Measurements from ENCODE around the gene DOCK9.
"Not testable (repeated sequence)": the region's sequence is repeated elsewhere in the genome, so short reads cannot be mapped to it uniquely, and the experiment has no call there.

The DOCK9 gene

DNA sequence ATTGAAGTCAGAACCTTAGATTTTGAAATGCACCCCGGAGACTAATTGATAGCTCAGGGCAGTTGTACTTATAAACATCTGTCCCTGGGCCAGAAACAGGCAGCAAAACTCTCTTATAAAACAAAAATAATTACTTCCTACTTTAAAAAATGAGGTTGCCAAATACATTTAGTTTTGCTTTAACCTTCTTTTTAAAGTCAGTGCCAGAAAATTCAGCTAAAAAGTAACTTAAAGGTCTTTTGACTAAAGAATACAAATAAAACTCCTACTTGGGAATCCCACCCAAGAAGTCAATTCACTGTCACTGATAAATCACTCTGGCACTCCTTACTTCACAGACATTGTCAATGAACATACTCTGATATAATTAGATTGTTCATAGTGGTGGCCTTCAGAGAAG, 60.7 kb downstream of the DOCK9 start:
- no peak for DNase-seq (ENCODE audit: low read depth)

- no peak for DNase-seq (ENCODE audit: low read depth)
These were observed 61.5 kb downstream of the DOCK9 start for GRCh38 chr13:98916403-98916802.

- DNase-seq (ENCODE audit: low read depth) = no peak
These were observed 61.9 kb downstream of the DOCK9 start for GRCh38 chr13:98915981-98916380.

- DNase-seq (ENCODE audit: low read depth) = no peak
These were observed 62.3 kb downstream of the DOCK9 start for GRCh38 chr13:98915563-98915962.

GRCh38 chr13:98913741-98914140, 64.1 kb downstream of the DOCK9 start:
- DNase-seq (ENCODE audit: low read depth) = no peak

DNA sequence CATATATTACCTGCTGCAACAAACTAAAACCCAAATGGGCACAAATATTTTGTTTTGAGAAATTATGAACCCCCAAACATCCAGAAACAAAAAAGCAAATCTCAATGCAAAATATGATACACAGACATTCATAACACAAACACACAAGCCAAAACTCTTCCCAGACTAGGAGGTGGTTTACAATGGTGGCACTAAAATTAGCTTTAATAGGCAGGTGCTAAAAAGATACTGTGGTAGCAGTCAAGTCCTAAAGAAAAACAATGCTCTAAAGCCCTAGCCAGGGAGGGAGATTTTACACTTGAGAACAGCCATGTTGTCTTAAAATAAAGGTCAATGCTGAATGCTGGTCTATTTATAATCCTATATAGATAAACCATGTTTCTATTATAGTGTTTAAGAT, 65.0 kb downstream of the DOCK9 start:
- DNase-seq (ENCODE audit: low read depth) = no peak

GRCh38 chr13:98910501-98910951, 67.3 kb downstream of the DOCK9 start:
- no peak for DNase-seq (ENCODE audit: low read depth)

DNA sequence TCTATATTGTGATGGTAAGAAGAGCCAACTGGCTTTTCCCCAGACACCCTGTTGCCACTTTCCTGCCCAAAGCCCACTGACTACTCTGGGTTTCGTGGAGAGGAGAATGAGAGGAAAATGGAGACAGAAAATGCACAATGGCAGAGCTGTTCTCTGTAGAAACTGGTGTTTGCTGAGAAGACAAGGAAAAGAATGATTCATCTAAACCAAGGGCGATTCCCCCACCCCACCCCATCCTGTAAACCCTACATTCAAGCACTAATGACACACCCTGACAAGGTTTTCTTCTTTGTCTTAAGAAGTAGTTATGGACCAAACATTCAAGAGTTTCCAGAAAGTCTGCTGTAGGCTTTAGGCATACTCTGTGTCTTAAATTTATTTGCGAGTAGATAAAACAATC, 68.8 kb downstream of the DOCK9 start:
- no peak for DNase-seq (ENCODE audit: low read depth)

- DNase-seq (ENCODE audit: low read depth) = no peak
These were observed 70.9 kb downstream of the DOCK9 start for GRCh38 chr13:98906746-98907502.

DNA sequence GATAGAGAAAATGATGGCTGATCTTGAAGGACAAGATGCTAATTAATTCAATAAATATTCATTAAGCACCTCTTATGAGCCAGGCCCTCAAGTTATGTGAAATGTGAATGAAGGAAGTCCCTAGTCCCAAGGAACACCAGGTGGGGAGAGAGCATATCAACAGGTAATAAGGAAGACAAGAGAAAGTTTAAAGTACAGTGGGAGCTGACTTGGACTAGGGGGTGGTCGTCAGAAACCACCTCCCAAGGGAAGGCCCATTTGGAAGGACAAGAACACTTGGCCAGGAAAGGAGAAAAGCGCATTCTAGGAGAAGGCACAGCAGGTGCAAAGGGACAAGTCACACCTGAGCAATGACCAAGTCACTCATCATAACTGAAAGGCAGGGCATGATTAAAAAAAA, 72.7 kb downstream of the DOCK9 start:
- DNase-seq (ENCODE audit: low read depth) = no peak

- no peak for DNase-seq (ENCODE audit: low read depth)
These were observed 77.4 kb downstream of the DOCK9 start for GRCh38 chr13:98900442-98900841.

- DNase-seq (ENCODE audit: low read depth) = no peak
These were observed 80.2 kb downstream of the DOCK9 start for GRCh38 chr13:98897706-98898105.

DNA sequence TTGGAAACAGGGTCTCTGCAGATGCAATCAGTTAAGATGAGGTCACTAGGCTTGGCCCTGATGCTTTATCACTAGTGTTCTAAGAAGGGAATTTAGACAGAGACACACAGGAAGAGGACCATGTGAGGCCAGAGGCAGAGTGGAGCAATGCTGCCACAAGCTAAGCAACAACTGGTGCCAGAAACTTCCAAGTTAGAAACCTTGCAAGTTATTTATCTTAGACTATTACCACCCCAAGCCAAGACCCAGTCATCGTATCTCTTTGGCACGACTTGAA, 81.1 kb downstream of the DOCK9 start:
- DNase-seq (ENCODE audit: low read depth) = no peak

GRCh38 chr13:98896083-98896867, 81.6 kb downstream of the DOCK9 start:
- no peak for DNase-seq (ENCODE audit: low read depth)

DNA sequence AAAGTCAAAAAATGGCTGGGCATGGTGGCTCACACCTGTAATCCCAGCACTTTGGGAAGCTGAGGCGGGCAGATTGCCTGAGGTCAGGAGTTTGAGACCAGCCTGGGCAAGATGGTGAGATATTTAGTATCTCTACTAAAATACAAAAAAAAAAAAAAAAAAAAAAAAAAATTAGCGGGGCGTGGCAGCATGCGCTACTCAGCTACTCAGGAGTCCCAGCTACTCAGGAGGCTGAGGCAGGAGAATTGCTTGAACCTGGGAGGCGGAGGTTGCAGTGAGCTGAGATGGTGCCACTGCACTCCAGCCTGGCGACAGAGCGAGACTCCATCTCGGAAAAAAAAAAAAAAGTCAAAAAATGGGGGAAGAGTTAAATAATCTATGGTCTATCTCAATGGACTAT, 83.0 kb downstream of the DOCK9 start:
- not testable (repeated sequence) for DNase-seq (ENCODE audit: low read depth)

- DNase-seq (ENCODE audit: low read depth) = no peak
These were observed 84.5 kb downstream of the DOCK9 start for GRCh38 chr13:98893371-98893770.

GRCh38 chr13:98892821-98893220, 85.0 kb downstream of the DOCK9 start:
- no peak for DNase-seq (ENCODE audit: low read depth)

GRCh38 chr13:98892077-98892476, 85.8 kb downstream of the DOCK9 start:
- DNase-seq (ENCODE audit: low read depth) = no peak

- no peak for DNase-seq (ENCODE audit: low read depth)
These were observed 86.9 kb downstream of the DOCK9 start for GRCh38 chr13:98890925-98891324.

DNA sequence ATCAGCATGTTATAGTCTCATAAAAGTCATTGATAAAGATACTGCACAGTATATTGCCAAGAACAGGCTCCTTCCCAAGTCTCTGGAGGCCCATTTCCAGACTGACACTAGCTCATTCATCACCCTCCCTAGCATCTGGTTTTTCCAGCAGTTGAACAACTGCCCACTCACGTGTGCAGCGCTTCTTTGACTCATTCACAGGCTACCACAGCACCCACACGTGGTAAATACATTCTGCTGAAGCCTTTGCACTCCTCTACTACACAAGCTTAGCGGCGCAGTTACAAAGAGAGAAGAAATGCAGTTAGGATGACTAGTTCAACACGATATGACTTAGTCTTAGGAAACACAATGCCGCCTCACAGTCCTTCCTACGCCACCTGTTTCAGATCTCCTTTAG, 87.7 kb downstream of the DOCK9 start:
- DNase-seq (ENCODE audit: low read depth) = no peak

DNA sequence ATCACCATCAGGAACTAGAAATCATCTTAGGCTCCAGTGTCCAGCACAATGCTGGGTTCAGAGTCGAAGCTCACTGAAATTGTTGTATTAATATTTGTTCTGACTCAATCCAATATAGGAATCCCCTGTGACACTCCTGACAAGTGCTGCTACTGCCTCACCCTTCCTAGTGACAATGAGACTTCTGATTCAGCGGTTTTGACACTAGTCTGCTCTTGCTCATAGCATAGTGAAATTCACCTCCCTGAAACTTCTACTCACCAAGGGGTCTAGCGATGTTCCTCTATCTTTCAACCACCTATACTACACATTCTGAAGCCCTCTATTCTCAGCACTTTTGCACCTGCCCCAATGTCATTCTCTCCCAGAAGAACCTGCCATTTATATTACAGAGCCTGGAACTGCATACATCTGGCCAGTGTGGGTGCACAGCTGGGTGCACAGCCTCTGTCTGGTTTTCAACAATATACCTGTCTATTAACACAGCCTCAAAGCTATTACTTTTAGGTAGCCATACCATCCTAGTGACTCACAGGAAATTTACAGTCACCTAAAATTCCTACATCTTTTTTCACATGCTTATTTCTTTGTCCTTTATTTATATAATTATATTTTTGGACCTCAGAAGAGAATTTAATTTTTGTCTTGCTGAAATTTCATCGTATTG, 88.3 kb downstream of the DOCK9 start:
- DNase-seq (ENCODE audit: low read depth) = no peak

GRCh38 chr13:98888890-98889279, 89.0 kb downstream of the DOCK9 start:
- no peak for DNase-seq (ENCODE audit: low read depth)

- DNase-seq (ENCODE audit: low read depth) = no peak
These were observed 89.5 kb downstream of the DOCK9 start for GRCh38 chr13:98888222-98888889.
